Esophagus muscularis mucosa (tissue), 4 donors: ENCODE measurements around the gene INPP5A.

ENCODE experiments used
- CTCF ChIP-seq, 3 experiments: fragments of 200-600 bp in 2 of 3; fragments of 450-650 bp in 1 of 3; sonication (generic) in 2 of 3; IDR thresholded peaks; one replicate each; pipeline ENCODE4 v1.5.1; 2017 to 2019; ENCODE audit warnings: antibody characterized with exemption in 3 of 3, mild to moderate bottlenecking in 2 of 3, moderate library complexity in 1 of 3
- EP300 ChIP-seq: sonication (generic); formaldehyde crosslinking; IDR thresholded peaks from one replicate; pipeline ENCODE4 v1.6.1; 2017; ENCODE audit warnings: antibody characterized with exemption
- POLR2A ChIP-seq: fragments of 450-650 bp; IDR thresholded peaks from one replicate; pipeline ENCODE4 v1.6.1; 2017; ENCODE audit warnings: antibody characterized with exemption, moderate library complexity, mild to moderate bottlenecking, low read depth
- POLR2AphosphoS5 ChIP-seq, 2 donors: sonication (generic); formaldehyde crosslinking; IDR thresholded peaks; one replicate each; pipeline ENCODE4 v1.6.1; 2017; ENCODE audit warnings: antibody characterized with exemption in 2 of 2

GRCh38 chr10:132805599-132805998 is 268.0 kb downstream of the INPP5A start:
- TF ChIP-seq POLR2A (no peak), CTCF (IDR thresholded peaks at IDR 0.05) (no peak), POLR2AphosphoS5 (IDR thresholded peaks at IDR 0.05) (no peak), EP300 (no peak)
